ENCODE measurements around the gene TIRAP. TPM values are rescaled to one million over a fixed set of nuclear protein-coding genes. Genes with fewer than 3 reads are reported as not detected.

The TIRAP gene
- total RNA-seq, 2 donors from 2014 or later: 9.2 to 11.4 TPM

GRCh38 chr11:126312961-126313360 lies 30.1 kb downstream of the TIRAP start:
- Mint-ChIP-seq H3K4me1 (peaks cover 10% of the 10 kb centered on the region), H3K27ac (no peak overlapping the region), H3K27me3 (ENCODE audit: insufficient read depth) (no peaks in the 10 kb centered on the region), H3K4me3 (no peak overlapping the region), H3K9me3 (no peaks in the 10 kb centered on the region), H3K36me3 (ENCODE audit: low read depth) (peaks cover 28% of the 10 kb centered on the region)
- peaks cover 8% of the 10 kb centered on the region for H3K36me3 ChIP-seq (ENCODE audit: control insufficient read depth, insufficient read depth, low read length)
- TF ChIP-seq, protein P1, sequence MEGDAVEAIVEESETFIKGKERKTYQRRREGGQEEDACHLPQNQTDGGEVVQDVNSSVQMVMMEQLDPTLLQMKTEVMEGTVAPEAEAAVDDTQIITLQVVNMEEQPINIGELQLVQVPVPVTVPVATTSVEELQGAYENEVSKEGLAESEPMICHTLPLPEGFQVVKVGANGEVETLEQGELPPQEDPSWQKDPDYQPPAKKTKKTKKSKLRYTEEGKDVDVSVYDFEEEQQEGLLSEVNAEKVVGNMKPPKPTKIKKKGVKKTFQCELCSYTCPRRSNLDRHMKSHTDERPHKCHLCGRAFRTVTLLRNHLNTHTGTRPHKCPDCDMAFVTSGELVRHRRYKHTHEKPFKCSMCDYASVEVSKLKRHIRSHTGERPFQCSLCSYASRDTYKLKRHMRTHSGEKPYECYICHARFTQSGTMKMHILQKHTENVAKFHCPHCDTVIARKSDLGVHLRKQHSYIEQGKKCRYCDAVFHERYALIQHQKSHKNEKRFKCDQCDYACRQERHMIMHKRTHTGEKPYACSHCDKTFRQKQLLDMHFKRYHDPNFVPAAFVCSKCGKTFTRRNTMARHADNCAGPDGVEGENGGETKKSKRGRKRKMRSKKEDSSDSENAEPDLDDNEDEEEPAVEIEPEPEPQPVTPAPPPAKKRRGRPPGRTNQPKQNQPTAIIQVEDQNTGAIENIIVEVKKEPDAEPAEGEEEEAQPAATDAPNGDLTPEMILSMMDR (conservative IDR thresholded peaks at IDR 0.05): no peak
- no peaks in the 10 kb centered on the region for H3K27me3 ChIP-seq (ENCODE audit: control insufficient read depth, insufficient read depth, low read length, poor library complexity, severe bottlenecking)
- H3K4me1 ChIP-seq (ENCODE audit: control insufficient read depth, insufficient read depth, low read length): peaks cover 4% of the 10 kb centered on the region
- 83% methylated on average over 8 of the region's 8 CpGs; no CpG with 5 or more reads in 1 of the 2 experiments for WGBS, 2 experiments (ENCODE audit: insufficient coverage in 1 of 2, insufficient read length in 1 of 2)
- no peak overlapping the region for H3K27ac ChIP-seq (ENCODE audit: low read depth, low read length)
- H3K9ac ChIP-seq (ENCODE audit: extremely low read depth, low read length, poor library complexity, severe bottlenecking): no peak overlapping the region
- H3K9me3 ChIP-seq (ENCODE audit: control insufficient read depth, low read length): no peaks in the 10 kb centered on the region
- DNase-seq: no peak
- no peak overlapping the region for H3K4me3 ChIP-seq (ENCODE audit: low read length)

DNA sequence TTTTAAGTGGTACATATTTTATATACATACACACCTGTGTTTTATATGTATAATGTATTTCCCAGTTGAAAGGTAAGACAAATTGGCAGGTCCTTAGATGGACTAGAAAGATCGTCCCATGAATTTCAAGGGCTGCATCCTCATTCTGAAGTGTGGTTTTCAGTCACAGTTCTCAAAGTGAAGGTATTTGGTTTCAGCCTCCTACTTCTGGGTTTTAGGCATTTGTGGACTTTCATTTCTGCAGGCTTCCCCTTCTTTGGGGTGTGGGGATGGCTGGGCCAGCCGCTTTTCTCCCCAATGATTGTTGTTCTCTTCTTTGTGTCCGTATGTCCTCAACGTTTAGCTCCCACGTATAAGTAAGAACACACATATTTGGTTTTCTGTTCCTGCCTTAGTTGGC lies 30.9 kb downstream of the TIRAP start:
- H3K27ac ChIP-seq (ENCODE audit: low read depth, low read length): no peak overlapping the region
- 87 to 100% methylated on average over 3 to 5 of the region's 5 CpGs for WGBS, 2 experiments (ENCODE audit: insufficient coverage in 1 of 2, insufficient read length in 1 of 2)
- Mint-ChIP-seq H3K27me3 (ENCODE audit: insufficient read depth) (no peaks in the 10 kb centered on the region), H3K36me3 (ENCODE audit: low read depth) (peaks cover 28% of the 10 kb centered on the region), H3K27ac (no peak overlapping the region), H3K4me1 (peaks cover 10% of the 10 kb centered on the region), H3K4me3 (no peak overlapping the region), H3K9me3 (no peaks in the 10 kb centered on the region)
- H3K36me3 ChIP-seq (ENCODE audit: control insufficient read depth, insufficient read depth, low read length): peaks cover 8% of the 10 kb centered on the region
- H3K4me3 ChIP-seq (ENCODE audit: low read length): no peak overlapping the region
- no peaks in the 10 kb centered on the region for H3K9me3 ChIP-seq (ENCODE audit: control insufficient read depth, low read length)
- peaks cover 4% of the 10 kb centered on the region for H3K4me1 ChIP-seq (ENCODE audit: control insufficient read depth, insufficient read depth, low read length)
- H3K9ac ChIP-seq (ENCODE audit: extremely low read depth, low read length, poor library complexity, severe bottlenecking): no peak overlapping the region
- no peaks in the 10 kb centered on the region for H3K27me3 ChIP-seq (ENCODE audit: control insufficient read depth, insufficient read depth, low read length, poor library complexity, severe bottlenecking)
- DNase-seq: peak; percentile 10
- TF ChIP-seq, protein P1 (conservative IDR thresholded peaks at IDR 0.05): no peak

- H3K4me1 Mint-ChIP-seq: peaks cover 10% of the 10 kb centered on the region
- H3K36me3 ChIP-seq (ENCODE audit: control insufficient read depth, insufficient read depth, low read length): peaks cover 8% of the 10 kb centered on the region
- H3K9me3 Mint-ChIP-seq: no peaks in the 10 kb centered on the region
- no peaks in the 10 kb centered on the region for H3K9me3 ChIP-seq (ENCODE audit: control insufficient read depth, low read length)
- H3K4me3 Mint-ChIP-seq: no peak overlapping the region
- 78 to 92% methylated on average over 1 of the region's 1 CpG for WGBS, 2 experiments (ENCODE audit: insufficient coverage in 1 of 2, insufficient read length in 1 of 2)
- H3K4me1 ChIP-seq (ENCODE audit: control insufficient read depth, insufficient read depth, low read length): peaks cover 4% of the 10 kb centered on the region
- peaks cover 25% of the 10 kb centered on the region for H3K36me3 Mint-ChIP-seq (ENCODE audit: low read depth)
- no peaks in the 10 kb centered on the region for H3K27me3 Mint-ChIP-seq (ENCODE audit: insufficient read depth)
- H3K27ac ChIP-seq (ENCODE audit: low read depth, low read length): no peak overlapping the region
- H3K9ac ChIP-seq (ENCODE audit: extremely low read depth, low read length, poor library complexity, severe bottlenecking): no peak overlapping the region
- no peak for DNase-seq
- H3K27ac Mint-ChIP-seq: no peak overlapping the region
- H3K27me3 ChIP-seq (ENCODE audit: control insufficient read depth, insufficient read depth, low read length, poor library complexity, severe bottlenecking): no peaks in the 10 kb centered on the region
- TF ChIP-seq, protein P1 (conservative IDR thresholded peaks at IDR 0.05): no peak
- no peak overlapping the region for H3K4me3 ChIP-seq (ENCODE audit: low read length)
Measured at GRCh38 chr11:126317432-126317755, 34.5 kb downstream of the TIRAP start.

Measured in endodermal cell (in vitro differentiated cells).